IPS-18c (cell line): ENCODE measurements around the gene LEFTY2.
"Not testable (repeated sequence)": the region's sequence is repeated elsewhere in the genome, so short reads cannot be mapped to it uniquely, and the experiment has no call there.

ENCODE experiments used
- H3K4me3 ChIP-seq: 2 replicates; pipeline ENCODE4 v1.7.0; 2013; ENCODE audit warnings: low read depth, mild to moderate bottlenecking, low read length, moderate library complexity; ENCODE audit not compliant: insufficient read depth
- H3K9me3 ChIP-seq: one replicate; pipeline ENCODE4 v1.6.1; 2013; ENCODE audit warnings: mild to moderate bottlenecking, low read length, moderate library complexity; ENCODE audit not compliant: control insufficient read depth, insufficient read depth

The LEFTY2 gene

GRCh38 chr1:225892307-225892706 is 48.7 kb downstream of the LEFTY2 start:
- no peak overlapping the region for H3K4me3 ChIP-seq

GRCh38 chr1:225891229-225891972 is 49.6 kb downstream of the LEFTY2 start:
- no peaks in the 10 kb centered on the region for H3K9me3 ChIP-seq
- no peak overlapping the region for H3K4me3 ChIP-seq

More at GRCh38 chr1:225892307-225892706, 48.7 kb downstream of the LEFTY2 start:
- no peaks in the 10 kb centered on the region for H3K9me3 ChIP-seq

- Histone ChIP-seq H3K4me3 (no peak overlapping the region), H3K9me3 (no peaks in the 10 kb centered on the region)
Observed at GRCh38 chr1:225890346-225891228, 50.4 kb downstream of the LEFTY2 start.

- no peaks in the 10 kb centered on the region for H3K9me3 ChIP-seq
- H3K4me3 ChIP-seq = no peak overlapping the region
Observed at GRCh38 chr1:225889743-225890142, 51.3 kb downstream of the LEFTY2 start.

GRCh38 chr1:225888898-225889601 is 52.0 kb downstream of the LEFTY2 start, which contains the start of gene LEFTY1:
LEFTY1 (minus strand) TSS chr1:225889146; CDS start chr1:225889066, 80 bp downstream.
- Histone ChIP-seq H3K9me3 (no peaks in the 10 kb centered on the region), H3K4me3 (no peak within 1 kb of the TSS)

- H3K4me3 ChIP-seq = no peak overlapping the region
- peaks cover 2% of the 10 kb centered on the region for H3K9me3 ChIP-seq
Observed at GRCh38 chr1:225888289-225888897, 52.6 kb downstream of the LEFTY2 start.

- not testable (repeated sequence) for H3K4me3 ChIP-seq
Observed at GRCh38 chr1:225887554-225888288, 53.3 kb downstream of the LEFTY2 start.

GRCh38 chr1:225887030-225887314 is 54.0 kb downstream of the LEFTY2 start:
- Histone ChIP-seq H3K4me3 (no peak overlapping the region), H3K9me3 (peaks cover 2% of the 10 kb centered on the region)

More at GRCh38 chr1:225887554-225888288, 53.3 kb downstream of the LEFTY2 start:
- H3K9me3 ChIP-seq = not testable (repeated sequence)
